Nephron (organoid): Measurements from ENCODE around the gene OSBPL6.

ENCODE experiments used
- H3K27ac Mint-ChIP-seq, 3 experiments: 2 replicates each; pipeline ENCODE4 v1.8.0; 2020; ENCODE audit warnings: mixed read lengths in 3 of 3, mild to moderate bottlenecking in 2 of 3, moderate library complexity in 1 of 3
- H3K27me3 Mint-ChIP-seq: 2 replicates; pipeline ENCODE4 v1.8.0; 2021; ENCODE audit warnings: low read depth, mild to moderate bottlenecking, moderate library complexity, mixed read lengths
- H3K36me3 Mint-ChIP-seq: 2 replicates; pipeline ENCODE4 v1.8.0; 2020; ENCODE audit warnings: low read depth, mixed read lengths
- H3K4me1 Mint-ChIP-seq: 2 replicates; pipeline ENCODE4 v1.8.0; 2020; ENCODE audit warnings: mixed read lengths
- H3K4me3 Mint-ChIP-seq, 3 experiments: 2 replicates each; pipeline ENCODE4 v1.8.0; 2020; ENCODE audit warnings: mild to moderate bottlenecking in 3 of 3, mixed read lengths in 3 of 3, moderate library complexity in 2 of 3
- H3K9me3 Mint-ChIP-seq: 2 replicates; pipeline ENCODE4 v1.8.0; 2020; ENCODE audit warnings: mixed read lengths
- TF ChIP-seq, protein P1 (sequence below), 3 experiments: fragments of 200-600 bp; sonication (generic); IDR thresholded peaks; one replicate each; pipeline ENCODE4 v1.5.0; 2021; ENCODE audit warnings: antibody characterized with exemption in 3 of 3; ENCODE audit not compliant: unreplicated experiment in 3 of 3

The OSBPL6 gene

DNA sequence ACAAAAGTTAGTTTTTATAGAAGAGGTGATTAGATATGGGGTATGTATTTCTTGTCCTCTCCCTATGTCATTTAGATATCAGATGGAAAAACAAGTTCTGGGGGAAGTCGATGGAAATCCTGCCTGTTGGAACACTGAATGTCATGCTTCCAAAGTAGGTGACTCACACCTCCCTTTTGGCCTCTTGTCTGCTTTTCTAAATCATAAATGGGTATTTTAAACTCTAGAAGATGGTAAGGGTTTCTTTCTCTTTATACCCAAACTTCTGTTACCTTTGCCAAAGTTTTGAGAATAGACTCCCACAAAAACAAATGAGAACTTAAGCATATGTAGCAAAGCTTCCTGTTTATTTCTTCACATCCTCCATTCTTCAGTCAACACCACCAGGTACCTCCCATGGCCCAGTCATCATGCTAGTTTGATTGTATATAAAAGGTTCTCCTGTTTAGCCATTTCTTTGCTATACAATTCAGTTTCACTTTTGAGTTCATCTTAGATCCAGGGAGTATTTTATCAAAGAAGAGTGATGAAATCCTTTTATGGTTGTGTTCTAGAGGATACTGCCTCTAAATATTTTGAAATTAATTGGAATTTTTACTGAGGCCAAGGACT, 192.8 kb downstream of the OSBPL6 start:
- peaks cover 14% of the 10 kb centered on the region for H3K36me3 Mint-ChIP-seq
- TF ChIP-seq, protein P1, sequence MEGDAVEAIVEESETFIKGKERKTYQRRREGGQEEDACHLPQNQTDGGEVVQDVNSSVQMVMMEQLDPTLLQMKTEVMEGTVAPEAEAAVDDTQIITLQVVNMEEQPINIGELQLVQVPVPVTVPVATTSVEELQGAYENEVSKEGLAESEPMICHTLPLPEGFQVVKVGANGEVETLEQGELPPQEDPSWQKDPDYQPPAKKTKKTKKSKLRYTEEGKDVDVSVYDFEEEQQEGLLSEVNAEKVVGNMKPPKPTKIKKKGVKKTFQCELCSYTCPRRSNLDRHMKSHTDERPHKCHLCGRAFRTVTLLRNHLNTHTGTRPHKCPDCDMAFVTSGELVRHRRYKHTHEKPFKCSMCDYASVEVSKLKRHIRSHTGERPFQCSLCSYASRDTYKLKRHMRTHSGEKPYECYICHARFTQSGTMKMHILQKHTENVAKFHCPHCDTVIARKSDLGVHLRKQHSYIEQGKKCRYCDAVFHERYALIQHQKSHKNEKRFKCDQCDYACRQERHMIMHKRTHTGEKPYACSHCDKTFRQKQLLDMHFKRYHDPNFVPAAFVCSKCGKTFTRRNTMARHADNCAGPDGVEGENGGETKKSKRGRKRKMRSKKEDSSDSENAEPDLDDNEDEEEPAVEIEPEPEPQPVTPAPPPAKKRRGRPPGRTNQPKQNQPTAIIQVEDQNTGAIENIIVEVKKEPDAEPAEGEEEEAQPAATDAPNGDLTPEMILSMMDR (IDR thresholded peaks at IDR 0.05; ENCODE audit: unreplicated experiment in 3 of 3) = no peak
- no peaks in the 10 kb centered on the region for H3K27me3 Mint-ChIP-seq
- no peaks in the 10 kb centered on the region for H3K4me1 Mint-ChIP-seq
- H3K4me3 Mint-ChIP-seq = no peak overlapping the region
- no peak overlapping the region for H3K27ac Mint-ChIP-seq
- no peaks in the 10 kb centered on the region for H3K9me3 Mint-ChIP-seq

DNA sequence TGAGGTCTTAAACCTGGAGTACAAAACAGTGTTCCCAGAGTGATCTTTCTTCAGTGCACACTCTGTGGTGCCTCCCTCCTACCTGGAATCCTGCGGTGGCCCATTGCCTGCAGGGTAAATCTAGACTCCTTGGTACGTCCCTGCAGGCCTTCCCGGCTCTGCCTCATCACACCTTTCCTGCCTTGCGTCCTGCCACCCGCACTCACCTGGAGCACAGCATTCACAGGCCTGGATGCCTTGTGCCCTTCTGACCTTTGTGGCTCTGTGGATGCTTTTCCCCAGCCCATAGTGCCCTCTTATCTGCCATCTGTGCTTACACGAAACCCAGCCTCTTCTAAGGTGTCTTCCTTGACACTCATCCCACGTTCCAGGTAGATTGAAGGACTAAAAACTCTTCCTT, 194.0 kb downstream of the OSBPL6 start:
- TF ChIP-seq, protein P1 (IDR thresholded peaks at IDR 0.05; ENCODE audit: unreplicated experiment in 3 of 3) = no peak
- Mint-ChIP-seq H3K9me3 (no peaks in the 10 kb centered on the region), H3K27ac (no peak overlapping the region), H3K27me3 (no peaks in the 10 kb centered on the region), H3K36me3 (peaks cover 14% of the 10 kb centered on the region), H3K4me3 (no peak overlapping the region), H3K4me1 (no peaks in the 10 kb centered on the region)

DNA sequence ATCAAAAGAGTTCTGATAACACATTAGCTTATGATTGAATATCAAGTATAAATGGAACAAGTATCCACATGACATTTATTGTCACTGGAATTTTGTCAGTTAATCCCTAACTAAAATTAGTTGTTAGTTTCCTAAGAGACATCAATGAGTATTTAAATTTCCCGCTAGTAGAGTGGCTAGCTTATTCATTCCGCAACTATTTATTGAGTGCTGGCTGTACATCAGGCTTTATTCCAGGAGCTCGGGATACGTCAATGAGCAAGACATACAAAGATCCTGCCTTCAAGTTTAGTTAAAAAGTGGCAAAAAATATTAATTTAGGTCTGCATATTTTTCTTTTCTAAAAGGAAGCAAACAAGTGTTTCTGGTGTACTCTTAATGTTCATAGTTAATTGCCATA, 197.4 kb downstream of the OSBPL6 start:
- Mint-ChIP-seq H3K27me3 (no peaks in the 10 kb centered on the region), H3K4me3 (no peak overlapping the region), H3K9me3 (no peaks in the 10 kb centered on the region), H3K36me3 (peaks cover 10% of the 10 kb centered on the region), H3K27ac (no peak overlapping the region), H3K4me1 (peaks cover 3% of the 10 kb centered on the region)
- TF ChIP-seq, protein P1 (IDR thresholded peaks at IDR 0.05; ENCODE audit: unreplicated experiment in 3 of 3) = no peak

DNA sequence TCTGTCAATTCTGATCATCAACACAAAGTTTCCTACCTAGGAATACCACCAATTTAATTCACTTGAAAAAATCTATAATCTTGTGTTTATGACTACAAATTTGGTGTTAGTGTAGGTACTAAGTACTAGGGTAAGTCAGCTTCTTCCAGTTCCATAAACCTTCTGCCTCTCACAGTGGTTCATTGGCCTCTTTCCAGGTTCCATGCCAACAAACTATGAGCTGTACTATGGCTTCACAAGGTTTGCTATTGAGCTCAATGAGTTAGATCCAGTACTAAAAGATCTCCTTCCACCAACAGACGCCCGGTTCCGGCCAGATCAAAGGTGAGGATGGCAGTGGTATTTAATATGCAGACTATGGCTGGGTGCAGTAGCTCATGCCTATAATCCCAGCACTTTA, 197.9 kb downstream of the OSBPL6 start:
- H3K27me3 Mint-ChIP-seq = no peaks in the 10 kb centered on the region
- no peaks in the 10 kb centered on the region for H3K9me3 Mint-ChIP-seq
- peaks cover 6% of the 10 kb centered on the region for H3K4me1 Mint-ChIP-seq
- H3K4me3 Mint-ChIP-seq = no peak overlapping the region
- H3K27ac Mint-ChIP-seq = no peak overlapping the region
- TF ChIP-seq, protein P1 (IDR thresholded peaks at IDR 0.05; ENCODE audit: unreplicated experiment in 3 of 3) = no peak
- H3K36me3 Mint-ChIP-seq = peaks cover 10% of the 10 kb centered on the region

DNA sequence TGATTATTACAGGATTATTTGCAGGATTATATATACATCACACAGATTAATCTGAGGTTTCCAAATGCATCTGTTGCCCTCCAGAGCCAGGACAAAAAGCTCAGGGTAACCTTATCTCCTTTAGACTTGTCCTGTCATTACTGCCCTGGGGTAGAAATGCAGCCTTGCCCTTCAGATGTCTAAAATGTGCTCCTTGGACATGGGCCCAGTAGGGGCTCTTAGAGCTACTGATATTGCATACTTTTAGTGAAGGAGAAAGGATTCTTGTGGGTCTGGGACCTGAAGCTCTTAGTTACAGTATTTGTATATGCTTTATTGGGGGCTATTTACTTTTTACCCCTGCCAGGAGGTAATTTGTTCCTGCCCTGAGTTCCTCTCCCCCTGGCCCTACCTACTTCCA, 200.5 kb downstream of the OSBPL6 start:
- H3K9me3 Mint-ChIP-seq = no peaks in the 10 kb centered on the region
- TF ChIP-seq, protein P1 (IDR thresholded peaks at IDR 0.05; ENCODE audit: unreplicated experiment in 3 of 3) = no peak
- H3K27ac Mint-ChIP-seq = no peak overlapping the region
- no peaks in the 10 kb centered on the region for H3K27me3 Mint-ChIP-seq
- no peak overlapping the region for H3K4me3 Mint-ChIP-seq
- peaks cover 6% of the 10 kb centered on the region for H3K36me3 Mint-ChIP-seq
- peaks cover 9% of the 10 kb centered on the region for H3K4me1 Mint-ChIP-seq

DNA sequence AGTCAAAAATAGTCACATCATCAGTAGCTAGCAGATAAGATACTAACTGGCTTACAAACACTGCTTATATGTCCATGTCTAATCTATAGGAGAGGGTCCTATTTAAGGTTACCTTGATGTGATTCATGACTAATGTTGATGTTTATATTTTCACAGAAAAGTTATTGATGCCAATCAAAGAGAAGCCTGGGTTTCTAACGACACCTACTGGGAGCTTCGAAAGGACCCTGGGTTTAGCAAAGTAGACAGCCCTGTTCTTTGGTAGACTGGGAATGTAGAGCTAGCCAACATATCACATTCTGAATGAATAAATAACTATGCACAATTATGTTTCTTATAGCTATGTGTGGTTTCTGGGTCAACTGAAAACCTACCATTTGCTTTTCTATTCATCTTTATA, 201.0 kb downstream of the OSBPL6 start:
- Mint-ChIP-seq H3K36me3 (peaks cover 5% of the 10 kb centered on the region), H3K27ac (no peak overlapping the region), H3K4me3 (no peak overlapping the region), H3K9me3 (no peaks in the 10 kb centered on the region), H3K27me3 (no peaks in the 10 kb centered on the region), H3K4me1 (peaks cover 9% of the 10 kb centered on the region)
- TF ChIP-seq, protein P1 (IDR thresholded peaks at IDR 0.05; ENCODE audit: unreplicated experiment in 3 of 3) = no peak
